ENCODE measurements around the gene ZNF385A.
"Not testable (repeated sequence)": the region's sequence is repeated elsewhere in the genome, so short reads cannot be mapped to it uniquely, and the experiment has no call there.

Gene ZNF385A

GRCh38 chr12:54372113-54372806 lies 12.3 kb downstream of the ZNF385A start:
- DNase-seq, result no peak

- no peak for DNase-seq
Measured at GRCh38 chr12:54371328-54372112, 13.0 kb downstream of the ZNF385A start.

- DNase-seq, result no peak
Measured at GRCh38 chr12:54370171-54370730, 14.3 kb downstream of the ZNF385A start.

- DNase-seq, result no peak
Measured at GRCh38 chr12:54369597-54370131, 14.9 kb downstream of the ZNF385A start.

- DNase-seq, result peak; percentile 47
Measured at GRCh38 chr12:54368709-54369596, 15.6 kb downstream of the ZNF385A start.

- no peak for DNase-seq
Measured at GRCh38 chr12:54368025-54368708, 16.4 kb downstream of the ZNF385A start.

GRCh38 chr12:54364413-54364812 lies 20.1 kb downstream of the ZNF385A start, which contains the start of gene GPR84:
Gene GPR84 (minus strand): TSS chr12:54364486. CDS start chr12:54363851, 635 bp downstream.
- no peak for DNase-seq

- no peak for DNase-seq
Measured at GRCh38 chr12:54363618-54364017, 20.9 kb downstream of the ZNF385A start.

GRCh38 chr12:54363047-54363446 lies 21.5 kb downstream of the ZNF385A start:
- no peak for DNase-seq

GRCh38 chr12:54360717-54361456 lies 23.6 kb downstream of the ZNF385A start:
- DNase-seq, result no peak

GRCh38 chr12:54359762-54360351 lies 24.7 kb downstream of the ZNF385A start:
- DNase-seq, result no peak

- peak; percentile 99 for DNase-seq
Measured at GRCh38 chr12:54358945-54359761, 25.4 kb downstream of the ZNF385A start.

GRCh38 chr12:54358191-54358944 lies 26.2 kb downstream of the ZNF385A start:
- no peak for DNase-seq

- no peak for DNase-seq
Measured at GRCh38 chr12:54357506-54358190, 26.9 kb downstream of the ZNF385A start.

GRCh38 chr12:54356951-54357356 lies 27.6 kb downstream of the ZNF385A start:
- DNase-seq, result no peak

- DNase-seq, result no peak
Measured at GRCh38 chr12:54356228-54356627, 28.3 kb downstream of the ZNF385A start.

- no peak for DNase-seq
Measured at GRCh38 chr12:54355104-54355815, 29.3 kb downstream of the ZNF385A start.

GRCh38 chr12:54354271-54354670 lies 30.3 kb downstream of the ZNF385A start:
- not testable (repeated sequence) for DNase-seq

All from NCI-H446 treated with DMSO at 0.1 percent for 48 hours (cell line).